Liver (tissue), 9 donors: ENCODE measurements around the gene CDC42BPG. TPM values are rescaled to one million over a fixed set of nuclear protein-coding genes. Genes with fewer than 3 reads are reported as not detected.

ENCODE experiments used
- DNase-seq: peaks from one replicate; pipeline ENCODE4 v3.0.0-alpha.2; 2017; ENCODE audit warnings: low spot score
- H3K27ac ChIP-seq, 2 donors: one replicate each; pipeline ENCODE4 v1.7.0; 2013; ENCODE audit warnings: inconsistent platforms in 2 of 2, low read length in 2 of 2, control low read depth in 1 of 2, low read depth in 1 of 2, mild to moderate bottlenecking in 1 of 2
- H3K27me3 ChIP-seq, 4 donors: one replicate each; pipeline versions ENCODE4 v1.6.1 to v1.7.0; 2013; ENCODE audit warnings: low read length in 3 of 4, inconsistent platforms in 1 of 4, mild to moderate bottlenecking in 1 of 4, moderate library complexity in 1 of 4; ENCODE audit not compliant: control insufficient read depth in 4 of 4, insufficient read depth in 4 of 4
- H3K36me3 ChIP-seq, 4 donors: one replicate each; pipeline versions ENCODE4 v1.6.1 to v1.7.0; 2013; ENCODE audit warnings: low read length in 3 of 4, mild to moderate bottlenecking in 3 of 4, low read depth in 1 of 4, moderate library complexity in 1 of 4; ENCODE audit not compliant: control insufficient read depth in 4 of 4, insufficient read depth in 3 of 4
- H3K4me1 ChIP-seq, 4 donors: one replicate each; pipeline versions ENCODE4 v1.6.1 to v1.7.0; 2013; ENCODE audit warnings: low read length in 3 of 4, mild to moderate bottlenecking in 3 of 4, moderate library complexity in 1 of 4; ENCODE audit not compliant: control insufficient read depth in 4 of 4, insufficient read depth in 4 of 4
- H3K4me3 ChIP-seq, 3 donors: one replicate each; pipeline versions ENCODE4 v1.6.1 to v1.7.0; 2013; ENCODE audit warnings: low read length in 3 of 3, control low read depth in 1 of 3, low read depth in 1 of 3, mild to moderate bottlenecking in 1 of 3
- H3K9ac ChIP-seq, 2 donors: one replicate each; pipeline ENCODE4 v1.7.0; 2013; ENCODE audit warnings: low read length in 2 of 2, mild to moderate bottlenecking in 2 of 2, moderate library complexity in 2 of 2, control low read depth in 1 of 2, low read depth in 1 of 2
- H3K9me3 ChIP-seq, 4 donors: one replicate each; pipeline versions ENCODE4 v1.6.1 to v1.7.0; 2013; ENCODE audit warnings: low read length in 3 of 4; ENCODE audit not compliant: control insufficient read depth in 4 of 4
- EGR1 ChIP-seq, 2 donors: IDR thresholded peaks; 2 replicates each; pipeline ENCODE4 v1.6.1; 2016 to 2018; ENCODE audit warnings: antibody characterized with exemption in 2 of 2, low read depth in 2 of 2
- FOXA1 ChIP-seq: IDR thresholded peaks from 2 replicates; pipeline ENCODE4 v1.6.1; 2016; ENCODE audit warnings: antibody characterized with exemption
- FOXA2 ChIP-seq: IDR thresholded peaks from 2 replicates; pipeline ENCODE4 v1.6.1; 2016; ENCODE audit warnings: antibody characterized with exemption
- GABPA ChIP-seq, 2 donors: IDR thresholded peaks in 1 of 2; conservative IDR thresholded peaks in 1 of 2; 2 replicates each; pipeline ENCODE4 v1.6.1; 2016; ENCODE audit warnings: antibody characterized with exemption in 2 of 2, mild to moderate bottlenecking in 1 of 2, moderate library complexity in 1 of 2
- HNF4A ChIP-seq, 2 donors: conservative IDR thresholded peaks; 2 replicates each; pipeline ENCODE4 v1.6.1; 2016; ENCODE audit warnings: antibody characterized with exemption in 2 of 2, mild to moderate bottlenecking in 2 of 2
- HNF4G ChIP-seq: IDR thresholded peaks from 2 replicates; pipeline ENCODE4 v1.6.1; 2016; ENCODE audit warnings: antibody characterized with exemption
- JUND ChIP-seq, 2 donors: IDR thresholded peaks; 2 replicates each; pipeline ENCODE4 v1.6.1; 2016; ENCODE audit warnings: antibody characterized with exemption in 2 of 2
- NR2F2 ChIP-seq: IDR thresholded peaks from 2 replicates; pipeline ENCODE4 v1.6.1; 2016; ENCODE audit warnings: antibody characterized with exemption
- RAD21 ChIP-seq, 2 donors: IDR thresholded peaks; 2 replicates each; pipeline ENCODE4 v1.6.1; 2016; ENCODE audit warnings: antibody characterized with exemption in 2 of 2, mild to moderate bottlenecking in 2 of 2
- RXRA ChIP-seq, 2 donors: IDR thresholded peaks; 2 replicates each; pipeline ENCODE4 v1.6.1; 2017 to 2018; ENCODE audit warnings: antibody characterized with exemption in 2 of 2, mild to moderate bottlenecking in 1 of 2
- SP1 ChIP-seq: IDR thresholded peaks from 2 replicates; pipeline ENCODE4 v1.6.1; 2018; ENCODE audit warnings: antibody characterized with exemption, mild to moderate bottlenecking
- TAF1 ChIP-seq: conservative IDR thresholded peaks from 2 replicates; pipeline ENCODE4 v1.6.1; 2016; ENCODE audit warnings: antibody characterized with exemption, mild to moderate bottlenecking
- YY1 ChIP-seq: IDR thresholded peaks from 2 replicates; pipeline ENCODE4 v1.6.1; 2016; ENCODE audit warnings: antibody characterized with exemption, mild to moderate bottlenecking
- WGBS: extraction: QIAGEN DNeasy Blood & Tissue Kit; methylation state at CpG from one replicate; pipeline ENCODE4 v1.1.7; 2013; 5-methylcytosine and 5-hydroxymethylcytosine counted together
- polyA plus RNA-seq, 2 donors: library from polyadenylated mRNA; stranded (reverse) in 1 of 2; unstranded in 1 of 2; fragments of 200-250 nt in 1 of 2; fragments of >200 nt in 1 of 2; fragmentation: Nextera tagmentation in 1 of 2; extraction: Ambion mirVana in 1 of 2; gene quantifications; one replicate each; pipeline versions ENCODE4 v1.2.1 to v1.2.3, GENCODE V29; 2013 to 2015
- total RNA-seq, 2 donors: library from RNA; depleted of rRNA; stranded (reverse); fragments of >200 nt; gene quantifications; one replicate each; pipeline ENCODE4 v1.2.3, GENCODE V29; 2014
- TF ChIP-seq, protein P1 (sequence below): IDR thresholded peaks from 2 replicates; pipeline ENCODE4 v1.6.1; 2016; ENCODE audit warnings: antibody characterized with exemption
- TF ChIP-seq, protein P2 (sequence below): IDR thresholded peaks from 2 replicates; pipeline ENCODE4 v1.6.1; 2016; ENCODE audit warnings: antibody characterized with exemption
- TF ChIP-seq, protein P3 (sequence below): IDR thresholded peaks from 2 replicates; pipeline ENCODE4 v1.6.1; 2016; ENCODE audit warnings: antibody characterized with exemption
- TF ChIP-seq, protein P4 (sequence below): IDR thresholded peaks from 2 replicates; pipeline ENCODE4 v1.6.1; 2016; ENCODE audit warnings: antibody characterized with exemption, mild to moderate bottlenecking
- TF ChIP-seq, protein P5 (sequence below): fragments of 150-350 bp; IDR thresholded peaks from 2 replicates; pipeline ENCODE4 v1.5.1; 2017; ENCODE audit warnings: improper control_type of control experiment, low read depth, low read length; ENCODE audit not compliant: missing input control
- donor health status: healthy.
- donor health status: healthy.
- donor health status: healthy.
- donor health status: healthy.
- donor health status: healthy.

The CDC42BPG gene
- total and polyA plus RNA-seq, 4 donors, result 0.18 to 1.2 (median 0.58) TPM

DNA sequence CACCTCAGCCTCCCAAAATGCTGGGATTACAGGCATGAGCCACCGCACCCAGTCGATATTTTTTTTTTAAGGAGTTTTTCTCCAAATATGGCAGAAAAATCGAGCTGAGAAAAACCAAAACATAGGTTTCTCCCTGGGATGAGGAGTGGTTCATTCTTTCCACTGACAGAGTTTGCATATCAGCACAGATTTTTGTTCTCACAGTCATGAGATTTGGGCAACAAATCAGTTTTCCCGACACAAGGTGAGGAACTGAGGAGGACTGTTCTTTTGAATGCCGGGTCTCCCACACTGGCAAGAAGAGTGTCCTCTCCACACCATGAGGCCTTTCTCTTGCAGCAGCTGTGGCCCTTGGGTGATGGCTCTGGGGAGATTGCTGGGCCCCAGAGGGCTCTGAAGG is 37.8 kb upstream of the CDC42BPG start:
- TF ChIP-seq YY1 (no peak), SP1 (no peak), FOXA2 (no peak), HNF4G (no peak), GABPA (IDR thresholded peaks at IDR 0.05 in 1 of 2, conservative IDR thresholded peaks at IDR 0.05 in 1 of 2) (no peak), JUND (IDR thresholded peaks at IDR 0.05) (no peak), TAF1 (no peak), EGR1 (IDR thresholded peaks at IDR 0.05; ENCODE audit: low read depth in 2 of 2) (no peak), NR2F2 (no peak)
- TF ChIP-seq, protein P1, sequence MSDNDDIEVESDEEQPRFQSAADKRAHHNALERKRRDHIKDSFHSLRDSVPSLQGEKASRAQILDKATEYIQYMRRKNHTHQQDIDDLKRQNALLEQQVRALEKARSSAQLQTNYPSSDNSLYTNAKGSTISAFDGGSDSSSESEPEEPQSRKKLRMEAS, result no peak
- TF ChIP-seq, protein P2, sequence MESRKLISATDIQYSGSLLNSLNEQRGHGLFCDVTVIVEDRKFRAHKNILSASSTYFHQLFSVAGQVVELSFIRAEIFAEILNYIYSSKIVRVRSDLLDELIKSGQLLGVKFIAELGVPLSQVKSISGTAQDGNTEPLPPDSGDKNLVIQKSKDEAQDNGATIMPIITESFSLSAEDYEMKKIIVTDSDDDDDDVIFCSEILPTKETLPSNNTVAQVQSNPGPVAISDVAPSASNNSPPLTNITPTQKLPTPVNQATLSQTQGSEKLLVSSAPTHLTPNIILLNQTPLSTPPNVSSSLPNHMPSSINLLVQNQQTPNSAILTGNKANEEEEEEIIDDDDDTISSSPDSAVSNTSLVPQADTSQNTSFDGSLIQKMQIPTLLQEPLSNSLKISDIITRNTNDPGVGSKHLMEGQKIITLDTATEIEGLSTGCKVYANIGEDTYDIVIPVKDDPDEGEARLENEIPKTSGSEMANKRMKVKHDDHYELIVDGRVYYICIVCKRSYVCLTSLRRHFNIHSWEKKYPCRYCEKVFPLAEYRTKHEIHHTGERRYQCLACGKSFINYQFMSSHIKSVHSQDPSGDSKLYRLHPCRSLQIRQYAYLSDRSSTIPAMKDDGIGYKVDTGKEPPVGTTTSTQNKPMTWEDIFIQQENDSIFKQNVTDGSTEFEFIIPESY, result no peak
- TF ChIP-seq, protein P3, sequence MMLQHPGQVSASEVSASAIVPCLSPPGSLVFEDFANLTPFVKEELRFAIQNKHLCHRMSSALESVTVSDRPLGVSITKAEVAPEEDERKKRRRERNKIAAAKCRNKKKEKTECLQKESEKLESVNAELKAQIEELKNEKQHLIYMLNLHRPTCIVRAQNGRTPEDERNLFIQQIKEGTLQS, result no peak
- Histone ChIP-seq H3K9ac (no peak overlapping the region), H3K4me3 (no peak overlapping the region), H3K27ac (no peak overlapping the region), H3K9me3 (no peaks in the 10 kb centered on the region), H3K36me3 (no peaks in the 10 kb centered on the region), H3K27me3 (no peaks in the 10 kb centered on the region), H3K4me1 (peaks cover 7 to 28% (median 19%) of the 10 kb centered on the region in 4 donors)
- WGBS, result 90% methylated on average over 5 of the region's 5 CpGs
- no peak for DNase-seq

DNA sequence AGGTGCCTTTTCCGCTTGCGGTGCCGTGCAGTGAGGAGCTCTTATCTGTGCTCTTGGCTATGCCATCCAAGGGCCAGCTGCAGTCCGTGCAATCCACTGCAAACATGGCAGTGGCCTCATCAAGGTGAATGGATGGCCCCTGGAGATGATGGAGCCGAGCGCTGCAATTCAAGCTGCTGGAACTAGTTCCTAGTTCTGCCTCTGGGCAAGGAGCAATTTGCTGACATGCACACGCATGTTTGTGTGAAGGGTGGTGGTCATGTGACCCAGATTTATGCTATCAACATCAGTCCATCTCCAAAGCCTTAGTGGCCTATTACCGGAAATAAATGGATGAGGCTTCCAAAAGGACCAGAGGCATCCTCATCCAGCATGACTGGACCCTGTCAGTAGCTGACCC is 37.0 kb upstream of the CDC42BPG start:
- Histone ChIP-seq H3K4me1 (peaks cover 9 to 36% (median 26%) of the 10 kb centered on the region in 4 donors), H3K4me3 (no peak overlapping the region), H3K27me3 (no peaks in the 10 kb centered on the region), H3K9ac (no peak overlapping the region), H3K27ac (no peak overlapping the region), H3K36me3 (no peaks in the 10 kb centered on the region), H3K9me3 (no peaks in the 10 kb centered on the region)
- WGBS, result 87% methylated on average over 8 of the region's 8 CpGs
- TF ChIP-seq HNF4G, result no peak
- no peak for TF ChIP-seq SP1
- TF ChIP-seq EGR1 (IDR thresholded peaks at IDR 0.05; ENCODE audit: low read depth in 2 of 2), result no peak
- no peak for TF ChIP-seq RAD21 (IDR thresholded peaks at IDR 0.05)
- no peak for TF ChIP-seq FOXA1
- TF ChIP-seq TAF1, result no peak
- TF ChIP-seq NR2F2, result no peak
- TF ChIP-seq, protein P4, sequence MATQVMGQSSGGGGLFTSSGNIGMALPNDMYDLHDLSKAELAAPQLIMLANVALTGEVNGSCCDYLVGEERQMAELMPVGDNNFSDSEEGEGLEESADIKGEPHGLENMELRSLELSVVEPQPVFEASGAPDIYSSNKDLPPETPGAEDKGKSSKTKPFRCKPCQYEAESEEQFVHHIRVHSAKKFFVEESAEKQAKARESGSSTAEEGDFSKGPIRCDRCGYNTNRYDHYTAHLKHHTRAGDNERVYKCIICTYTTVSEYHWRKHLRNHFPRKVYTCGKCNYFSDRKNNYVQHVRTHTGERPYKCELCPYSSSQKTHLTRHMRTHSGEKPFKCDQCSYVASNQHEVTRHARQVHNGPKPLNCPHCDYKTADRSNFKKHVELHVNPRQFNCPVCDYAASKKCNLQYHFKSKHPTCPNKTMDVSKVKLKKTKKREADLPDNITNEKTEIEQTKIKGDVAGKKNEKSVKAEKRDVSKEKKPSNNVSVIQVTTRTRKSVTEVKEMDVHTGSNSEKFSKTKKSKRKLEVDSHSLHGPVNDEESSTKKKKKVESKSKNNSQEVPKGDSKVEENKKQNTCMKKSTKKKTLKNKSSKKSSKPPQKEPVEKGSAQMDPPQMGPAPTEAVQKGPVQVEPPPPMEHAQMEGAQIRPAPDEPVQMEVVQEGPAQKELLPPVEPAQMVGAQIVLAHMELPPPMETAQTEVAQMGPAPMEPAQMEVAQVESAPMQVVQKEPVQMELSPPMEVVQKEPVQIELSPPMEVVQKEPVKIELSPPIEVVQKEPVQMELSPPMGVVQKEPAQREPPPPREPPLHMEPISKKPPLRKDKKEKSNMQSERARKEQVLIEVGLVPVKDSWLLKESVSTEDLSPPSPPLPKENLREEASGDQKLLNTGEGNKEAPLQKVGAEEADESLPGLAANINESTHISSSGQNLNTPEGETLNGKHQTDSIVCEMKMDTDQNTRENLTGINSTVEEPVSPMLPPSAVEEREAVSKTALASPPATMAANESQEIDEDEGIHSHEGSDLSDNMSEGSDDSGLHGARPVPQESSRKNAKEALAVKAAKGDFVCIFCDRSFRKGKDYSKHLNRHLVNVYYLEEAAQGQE, result no peak
- no peak for TF ChIP-seq YY1
- TF ChIP-seq, protein P2, result no peak
- no peak for TF ChIP-seq HNF4A (conservative IDR thresholded peaks at IDR 0.05)
- no peak for TF ChIP-seq RXRA (IDR thresholded peaks at IDR 0.05)
- TF ChIP-seq, protein P5, sequence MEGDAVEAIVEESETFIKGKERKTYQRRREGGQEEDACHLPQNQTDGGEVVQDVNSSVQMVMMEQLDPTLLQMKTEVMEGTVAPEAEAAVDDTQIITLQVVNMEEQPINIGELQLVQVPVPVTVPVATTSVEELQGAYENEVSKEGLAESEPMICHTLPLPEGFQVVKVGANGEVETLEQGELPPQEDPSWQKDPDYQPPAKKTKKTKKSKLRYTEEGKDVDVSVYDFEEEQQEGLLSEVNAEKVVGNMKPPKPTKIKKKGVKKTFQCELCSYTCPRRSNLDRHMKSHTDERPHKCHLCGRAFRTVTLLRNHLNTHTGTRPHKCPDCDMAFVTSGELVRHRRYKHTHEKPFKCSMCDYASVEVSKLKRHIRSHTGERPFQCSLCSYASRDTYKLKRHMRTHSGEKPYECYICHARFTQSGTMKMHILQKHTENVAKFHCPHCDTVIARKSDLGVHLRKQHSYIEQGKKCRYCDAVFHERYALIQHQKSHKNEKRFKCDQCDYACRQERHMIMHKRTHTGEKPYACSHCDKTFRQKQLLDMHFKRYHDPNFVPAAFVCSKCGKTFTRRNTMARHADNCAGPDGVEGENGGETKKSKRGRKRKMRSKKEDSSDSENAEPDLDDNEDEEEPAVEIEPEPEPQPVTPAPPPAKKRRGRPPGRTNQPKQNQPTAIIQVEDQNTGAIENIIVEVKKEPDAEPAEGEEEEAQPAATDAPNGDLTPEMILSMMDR, result no peak
- TF ChIP-seq, protein P1, result no peak
- TF ChIP-seq FOXA2, result no peak
- TF ChIP-seq GABPA (IDR thresholded peaks at IDR 0.05 in 1 of 2, conservative IDR thresholded peaks at IDR 0.05 in 1 of 2), result no peak
- no peak for TF ChIP-seq JUND (IDR thresholded peaks at IDR 0.05)
- TF ChIP-seq, protein P3, result no peak
- no peak for DNase-seq
